ENCODE results near the gene NRSN2.
"Not testable (repeated sequence)": the region's sequence is repeated elsewhere in the genome, so short reads cannot be mapped to it uniquely, and the experiment has no call there.

The NRSN2 gene

GRCh38 chr20:354298-354977 lies 7.5 kb downstream of the NRSN2 start:
- no peaks in the 10 kb centered on the region for H3K36me3 ChIP-seq (ENCODE audit: control insufficient read depth in 1 of 2, insufficient read depth in 2 of 2, low read length in 2 of 2)
- H3K9ac ChIP-seq (ENCODE audit: low read depth in 1 of 2, low read length in 2 of 2) = no peak overlapping the region

GRCh38 chr20:356154-356553 lies 9.2 kb downstream of the NRSN2 start:
- not testable (repeated sequence) for H3K4me1 ChIP-seq (ENCODE audit: control insufficient read depth in 1 of 2, insufficient read depth in 2 of 2, low read length in 2 of 2); H3K36me3 ChIP-seq (ENCODE audit: control insufficient read depth in 1 of 2, insufficient read depth in 2 of 2, low read length in 2 of 2); H3K27me3 ChIP-seq (ENCODE audit: control insufficient read depth in 1 of 2, insufficient read depth in 2 of 2, low read length in 2 of 2); H3K9me3 ChIP-seq (ENCODE audit: control insufficient read depth in 1 of 2, low read length in 2 of 2); H3K9ac ChIP-seq (ENCODE audit: low read depth in 1 of 2, low read length in 2 of 2); H3K4me3 ChIP-seq (ENCODE audit: low read depth in 1 of 2, low read length in 2 of 2); H3K27ac ChIP-seq (ENCODE audit: low read depth, low read length)

More at GRCh38 chr20:354298-354977, 7.5 kb downstream of the NRSN2 start:
- Histone ChIP-seq H3K4me3 (ENCODE audit: low read depth in 1 of 2, low read length in 2 of 2) (no peak overlapping the region), H3K27me3 (ENCODE audit: control insufficient read depth in 1 of 2, insufficient read depth in 2 of 2, low read length in 2 of 2) (no peaks in the 10 kb centered on the region), H3K4me1 (ENCODE audit: control insufficient read depth in 1 of 2, insufficient read depth in 2 of 2, low read length in 2 of 2) (peaks cover 0 to 5% of the 10 kb centered on the region in 2 donors), H3K9me3 (ENCODE audit: control insufficient read depth in 1 of 2, low read length in 2 of 2) (no peaks in the 10 kb centered on the region), H3K27ac (ENCODE audit: low read depth, low read length) (no peak overlapping the region)

- H3K27ac ChIP-seq (ENCODE audit: low read depth, low read length) = no peak overlapping the region
Measured at GRCh38 chr20:356745-357144, 9.8 kb downstream of the NRSN2 start.

GRCh38 chr20:358891-359555 lies 12.1 kb downstream of the NRSN2 start:
- Histone ChIP-seq H3K4me3 (ENCODE audit: low read depth in 1 of 2, low read length in 2 of 2) (no peak overlapping the region), H3K9ac (ENCODE audit: low read depth in 1 of 2, low read length in 2 of 2) (no peak overlapping the region), H3K27ac (ENCODE audit: low read depth, low read length) (no peak overlapping the region), H3K27me3 (ENCODE audit: control insufficient read depth in 1 of 2, insufficient read depth in 2 of 2, low read length in 2 of 2) (no peaks in the 10 kb centered on the region), H3K36me3 (ENCODE audit: control insufficient read depth in 1 of 2, insufficient read depth in 2 of 2, low read length in 2 of 2) (no peaks in the 10 kb centered on the region), H3K9me3 (ENCODE audit: control insufficient read depth in 1 of 2, low read length in 2 of 2) (no peaks in the 10 kb centered on the region), H3K4me1 (ENCODE audit: control insufficient read depth in 1 of 2, insufficient read depth in 2 of 2, low read length in 2 of 2) (peaks cover 0 to 11% of the 10 kb centered on the region in 2 donors)

More at GRCh38 chr20:356745-357144, 9.8 kb downstream of the NRSN2 start:
- Histone ChIP-seq H3K9me3 (ENCODE audit: control insufficient read depth in 1 of 2, low read length in 2 of 2) (no peaks in the 10 kb centered on the region), H3K27me3 (ENCODE audit: control insufficient read depth in 1 of 2, insufficient read depth in 2 of 2, low read length in 2 of 2) (no peaks in the 10 kb centered on the region), H3K36me3 (ENCODE audit: control insufficient read depth in 1 of 2, insufficient read depth in 2 of 2, low read length in 2 of 2) (no peaks in the 10 kb centered on the region), H3K4me3 (ENCODE audit: low read depth in 1 of 2, low read length in 2 of 2) (no peak overlapping the region), H3K4me1 (ENCODE audit: control insufficient read depth in 1 of 2, insufficient read depth in 2 of 2, low read length in 2 of 2) (peaks cover 0 to 5% of the 10 kb centered on the region in 2 donors), H3K9ac (ENCODE audit: low read depth in 1 of 2, low read length in 2 of 2) (no peak overlapping the region)

GRCh38 chr20:361561-361960 lies 14.7 kb downstream of the NRSN2 start:
- Histone ChIP-seq H3K4me1 (ENCODE audit: control insufficient read depth in 1 of 2, insufficient read depth in 2 of 2, low read length in 2 of 2) (peaks cover 0 to 6% of the 10 kb centered on the region in 2 donors), H3K4me3 (ENCODE audit: low read depth in 1 of 2, low read length in 2 of 2) (no peak overlapping the region), H3K9me3 (ENCODE audit: control insufficient read depth in 1 of 2, low read length in 2 of 2) (no peaks in the 10 kb centered on the region), H3K27me3 (ENCODE audit: control insufficient read depth in 1 of 2, insufficient read depth in 2 of 2, low read length in 2 of 2) (no peaks in the 10 kb centered on the region), H3K36me3 (ENCODE audit: control insufficient read depth in 1 of 2, insufficient read depth in 2 of 2, low read length in 2 of 2) (no peaks in the 10 kb centered on the region), H3K9ac (ENCODE audit: low read depth in 1 of 2, low read length in 2 of 2) (no peak overlapping the region), H3K27ac (ENCODE audit: low read depth, low read length) (no peak overlapping the region)

- no peaks in the 10 kb centered on the region for H3K36me3 ChIP-seq (ENCODE audit: control insufficient read depth in 1 of 2, insufficient read depth in 2 of 2, low read length in 2 of 2)
- H3K4me1 ChIP-seq (ENCODE audit: control insufficient read depth in 1 of 2, insufficient read depth in 2 of 2, low read length in 2 of 2) = peaks cover 0 to 6% of the 10 kb centered on the region in 2 donors
- H3K27ac ChIP-seq (ENCODE audit: low read depth, low read length) = no peak overlapping the region
- no peaks in the 10 kb centered on the region for H3K27me3 ChIP-seq (ENCODE audit: control insufficient read depth in 1 of 2, insufficient read depth in 2 of 2, low read length in 2 of 2)
- no peak overlapping the region for H3K4me3 ChIP-seq (ENCODE audit: low read depth in 1 of 2, low read length in 2 of 2)
- no peak overlapping the region for H3K9ac ChIP-seq (ENCODE audit: low read depth in 1 of 2, low read length in 2 of 2)
- H3K9me3 ChIP-seq (ENCODE audit: control insufficient read depth in 1 of 2, low read length in 2 of 2) = no peaks in the 10 kb centered on the region
Measured at GRCh38 chr20:362271-363254, 15.7 kb downstream of the NRSN2 start.

- Histone ChIP-seq H3K27me3 (ENCODE audit: control insufficient read depth in 1 of 2, insufficient read depth in 2 of 2, low read length in 2 of 2) (no peaks in the 10 kb centered on the region), H3K27ac (ENCODE audit: low read depth, low read length) (no peak overlapping the region), H3K9me3 (ENCODE audit: control insufficient read depth in 1 of 2, low read length in 2 of 2) (no peaks in the 10 kb centered on the region), H3K36me3 (ENCODE audit: control insufficient read depth in 1 of 2, insufficient read depth in 2 of 2, low read length in 2 of 2) (no peaks in the 10 kb centered on the region), H3K9ac (ENCODE audit: low read depth in 1 of 2, low read length in 2 of 2) (no peak overlapping the region), H3K4me3 (ENCODE audit: low read depth in 1 of 2, low read length in 2 of 2) (no peak overlapping the region), H3K4me1 (ENCODE audit: control insufficient read depth in 1 of 2, insufficient read depth in 2 of 2, low read length in 2 of 2) (peaks cover 0 to 6% of the 10 kb centered on the region in 2 donors)
Measured at GRCh38 chr20:363319-364078, 16.6 kb downstream of the NRSN2 start.

- Histone ChIP-seq H3K36me3 (ENCODE audit: control insufficient read depth in 1 of 2, insufficient read depth in 2 of 2, low read length in 2 of 2) (no peaks in the 10 kb centered on the region), H3K27ac (ENCODE audit: low read depth, low read length) (no peak overlapping the region), H3K27me3 (ENCODE audit: control insufficient read depth in 1 of 2, insufficient read depth in 2 of 2, low read length in 2 of 2) (no peaks in the 10 kb centered on the region)
Measured at GRCh38 chr20:364905-365794, 18.2 kb downstream of the NRSN2 start.

More at GRCh38 chr20:364905-365794, 18.2 kb downstream of the NRSN2 start:
- H3K4me3 ChIP-seq (ENCODE audit: low read depth in 1 of 2, low read length in 2 of 2) = no peak overlapping the region
- H3K9ac ChIP-seq (ENCODE audit: low read depth in 1 of 2, low read length in 2 of 2) = no peak overlapping the region
- peaks cover 0 to 6% of the 10 kb centered on the region in 2 donors for H3K4me1 ChIP-seq (ENCODE audit: control insufficient read depth in 1 of 2, insufficient read depth in 2 of 2, low read length in 2 of 2)
- no peaks in the 10 kb centered on the region for H3K9me3 ChIP-seq (ENCODE audit: control insufficient read depth in 1 of 2, low read length in 2 of 2)

Measured in duodenal mucosa (tissue), 2 donors.